ENCODE results near the gene XBP1.

XBP1 gene

DNA sequence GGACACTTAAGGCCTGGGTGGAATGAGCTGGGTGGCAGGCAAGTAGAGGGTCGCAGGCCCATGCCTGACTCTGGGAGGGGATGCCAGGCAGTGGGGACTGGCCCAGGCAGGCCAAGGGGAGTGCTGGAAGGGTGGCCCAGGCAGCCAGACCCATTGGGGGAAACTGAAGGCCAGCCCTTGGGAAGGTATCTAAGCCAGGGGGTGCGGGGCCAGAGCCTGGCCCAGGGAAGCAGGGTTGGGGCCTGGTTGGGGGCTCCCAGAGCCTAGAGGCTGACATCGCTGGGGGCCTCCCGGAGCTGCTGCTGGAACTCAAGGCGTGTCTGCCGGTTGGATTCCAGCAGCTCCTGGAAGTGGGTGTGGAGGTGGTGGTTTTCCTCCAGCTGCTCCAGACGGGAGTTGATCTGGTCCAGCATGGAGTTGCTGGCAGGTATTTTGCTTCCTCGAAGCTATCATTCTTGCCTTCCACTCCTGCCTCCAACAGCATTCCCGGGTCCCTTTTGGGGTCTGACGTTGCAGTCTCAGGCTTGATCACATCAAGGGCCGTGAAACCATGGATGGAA lies 35.3 kb upstream of the XBP1 start:
- no peak for DNase-seq (ENCODE audit: low read depth)
- H3K4me3 ChIP-seq (ENCODE audit: low read depth, low read length) = no peak overlapping the region
- no peak for TF ChIP-seq CTCF (IDR thresholded peaks at IDR 0.05; ENCODE audit: low read depth, low read length, missing control alignments)

GRCh38 chr22:28833276-28833923 lies 33.0 kb upstream of the XBP1 start:
- DNase-seq (ENCODE audit: low read depth) = no peak
- no peak overlapping the region for H3K4me3 ChIP-seq (ENCODE audit: low read depth, low read length)
- TF ChIP-seq CTCF (IDR thresholded peaks at IDR 0.05; ENCODE audit: low read depth, low read length, missing control alignments) = no peak

GRCh38 chr22:28832731-28833130 lies 32.4 kb upstream of the XBP1 start:
- DNase-seq (ENCODE audit: low read depth) = no peak
- TF ChIP-seq CTCF (IDR thresholded peaks at IDR 0.05; ENCODE audit: low read depth, low read length, missing control alignments) = no peak

DNA sequence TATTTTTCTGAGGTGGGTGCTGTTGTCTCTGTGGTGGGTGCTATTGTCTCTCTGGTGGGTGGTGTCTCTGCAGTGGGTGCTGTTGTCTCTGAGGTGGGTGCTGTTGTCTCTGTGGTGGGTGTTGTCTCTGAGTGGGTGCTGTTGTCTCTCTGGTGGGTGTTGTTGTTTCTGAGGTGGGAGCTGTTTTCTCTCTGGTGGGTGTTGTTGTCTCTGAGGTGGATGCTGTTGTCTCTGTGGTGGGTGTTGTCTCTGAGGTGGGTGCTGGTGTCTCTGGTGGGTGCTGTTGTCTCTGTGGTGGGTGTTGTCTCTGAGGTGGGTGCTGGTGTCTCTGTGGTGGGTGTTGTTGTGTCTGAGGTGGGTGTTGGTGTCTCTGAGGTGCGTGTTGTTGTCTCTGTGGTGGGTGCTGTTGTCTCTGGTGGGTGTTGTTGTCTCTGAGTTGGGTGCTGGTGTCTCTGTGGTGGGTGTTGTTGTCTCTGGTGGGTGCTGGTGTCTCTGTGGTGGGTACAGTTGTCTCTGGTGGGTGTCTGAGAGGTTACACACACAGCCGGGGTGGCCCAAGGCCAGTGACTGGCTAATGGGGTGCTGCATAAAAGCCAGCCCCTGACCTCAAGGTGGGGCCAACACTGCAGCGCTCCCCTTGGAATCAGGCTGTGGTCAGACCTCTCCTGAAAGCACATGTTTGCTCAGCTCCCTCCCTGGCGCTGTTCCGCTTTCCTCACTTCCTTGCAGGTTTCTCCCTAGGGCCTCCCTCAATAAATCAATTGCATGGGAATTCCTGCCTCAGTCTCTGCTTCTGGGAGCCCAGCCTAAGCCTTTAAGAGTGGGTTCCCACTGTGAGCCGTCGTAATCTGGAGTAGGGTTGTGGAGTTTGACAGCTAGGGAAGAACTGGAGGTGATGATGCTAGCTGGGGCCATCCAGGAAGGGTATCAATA lies 31.0 kb upstream of the XBP1 start:
- no peak for DNase-seq (ENCODE audit: low read depth)
- TF ChIP-seq CTCF (IDR thresholded peaks at IDR 0.05; ENCODE audit: low read depth, low read length, missing control alignments) = no peak
- H3K4me3 ChIP-seq (ENCODE audit: low read depth, low read length) = no peak overlapping the region

More at GRCh38 chr22:28832731-28833130, 32.4 kb upstream of the XBP1 start:
- no peak overlapping the region for H3K4me3 ChIP-seq (ENCODE audit: low read depth, low read length)

- no peak for DNase-seq (ENCODE audit: low read depth)
- no peak for TF ChIP-seq CTCF (IDR thresholded peaks at IDR 0.05; ENCODE audit: low read depth, low read length, missing control alignments)
- H3K4me3 ChIP-seq (ENCODE audit: low read depth, low read length) = no peak overlapping the region
Observed at GRCh38 chr22:28830441-28830840, 30.1 kb upstream of the XBP1 start.

DNA sequence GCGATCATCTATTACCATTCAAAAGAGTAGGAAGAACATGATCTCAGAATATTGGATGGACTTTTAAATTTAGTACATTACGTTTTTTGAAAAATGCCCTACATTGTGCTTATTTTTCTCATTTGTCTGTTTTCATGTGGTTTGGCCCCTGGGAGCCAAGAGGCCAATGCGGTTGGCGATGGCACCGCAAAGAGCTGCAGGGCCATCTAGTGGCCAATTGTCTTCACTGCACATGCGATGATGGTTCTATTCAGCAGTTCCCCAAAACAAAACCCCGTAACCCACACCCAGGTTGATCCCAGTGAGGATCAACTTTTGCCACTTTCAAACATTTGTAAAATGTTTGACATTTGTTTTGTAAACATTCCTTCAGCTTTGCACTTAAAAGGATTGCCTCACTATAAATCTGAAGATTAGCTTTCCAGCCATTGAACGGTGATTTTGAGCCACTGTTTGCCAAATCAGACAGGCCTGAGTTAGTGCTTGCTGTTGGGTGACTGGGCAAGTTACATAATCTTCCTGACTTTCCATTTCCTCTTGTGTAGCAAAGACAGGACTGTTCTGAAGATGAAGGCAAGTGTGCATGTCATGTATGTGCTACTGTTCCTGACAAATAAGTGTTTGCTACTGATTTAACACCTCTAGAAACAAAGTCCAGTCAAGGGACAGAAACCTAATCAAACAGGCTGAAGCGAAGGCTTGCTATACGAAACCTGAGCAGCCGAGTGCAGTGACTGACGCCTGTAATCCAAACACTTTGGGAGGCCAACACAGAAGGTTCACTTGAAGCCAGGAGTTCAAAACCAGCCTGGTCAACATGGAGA lies 29.2 kb upstream of the XBP1 start:
- DNase-seq (ENCODE audit: low read depth) = peak; percentile 50
- H3K4me3 ChIP-seq (ENCODE audit: low read depth, low read length) = no peak overlapping the region
- peak; percentile 98 for TF ChIP-seq CTCF (IDR thresholded peaks at IDR 0.05; ENCODE audit: low read depth, low read length, missing control alignments)

All from GM12864 (cell line).